ENCODE results near the gene ADCY2. TPM values are rescaled to one million over a fixed set of nuclear protein-coding genes. Genes with fewer than 3 reads are reported as not detected.
"Not testable (repeated sequence)": the region's sequence is repeated elsewhere in the genome, so short reads cannot be mapped to it uniquely, and the experiment has no call there.

The ADCY2 gene
- total RNA-seq, 1 donor from 2014 or later: 0.59 TPM

DNA sequence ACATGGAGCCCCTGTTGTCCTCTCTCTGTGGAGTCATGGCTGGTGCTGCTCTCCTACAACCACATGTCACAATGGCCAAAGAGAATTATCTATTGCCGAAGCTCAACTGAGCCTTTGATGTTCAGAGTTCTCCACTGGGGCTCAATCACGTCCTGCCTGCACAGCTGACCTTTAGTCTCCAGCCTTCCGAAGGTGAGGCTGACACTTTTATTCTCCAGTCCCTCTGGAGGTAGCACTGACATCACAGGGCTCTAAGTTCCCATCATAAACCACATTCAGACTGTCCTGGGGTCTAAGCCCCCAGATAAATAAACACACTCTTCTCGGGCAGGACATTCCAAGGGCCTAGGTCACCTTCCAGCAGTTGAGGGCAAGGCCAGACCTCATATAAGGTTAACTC, 23.4 kb downstream of the ADCY2 start:
- no peak overlapping the region for H3K27ac ChIP-seq
- DNase-seq (no peak), ATAC-seq (no peak)
- intact Hi-C loops (cut with DNase I): no loop called here
- peaks cover 6% of the 10 kb centered on the region for H3K27me3 ChIP-seq (ENCODE audit: low read depth)
- TF ChIP-seq, protein P1, sequence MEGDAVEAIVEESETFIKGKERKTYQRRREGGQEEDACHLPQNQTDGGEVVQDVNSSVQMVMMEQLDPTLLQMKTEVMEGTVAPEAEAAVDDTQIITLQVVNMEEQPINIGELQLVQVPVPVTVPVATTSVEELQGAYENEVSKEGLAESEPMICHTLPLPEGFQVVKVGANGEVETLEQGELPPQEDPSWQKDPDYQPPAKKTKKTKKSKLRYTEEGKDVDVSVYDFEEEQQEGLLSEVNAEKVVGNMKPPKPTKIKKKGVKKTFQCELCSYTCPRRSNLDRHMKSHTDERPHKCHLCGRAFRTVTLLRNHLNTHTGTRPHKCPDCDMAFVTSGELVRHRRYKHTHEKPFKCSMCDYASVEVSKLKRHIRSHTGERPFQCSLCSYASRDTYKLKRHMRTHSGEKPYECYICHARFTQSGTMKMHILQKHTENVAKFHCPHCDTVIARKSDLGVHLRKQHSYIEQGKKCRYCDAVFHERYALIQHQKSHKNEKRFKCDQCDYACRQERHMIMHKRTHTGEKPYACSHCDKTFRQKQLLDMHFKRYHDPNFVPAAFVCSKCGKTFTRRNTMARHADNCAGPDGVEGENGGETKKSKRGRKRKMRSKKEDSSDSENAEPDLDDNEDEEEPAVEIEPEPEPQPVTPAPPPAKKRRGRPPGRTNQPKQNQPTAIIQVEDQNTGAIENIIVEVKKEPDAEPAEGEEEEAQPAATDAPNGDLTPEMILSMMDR (IDR thresholded peaks at IDR 0.05): no peak
- H3K9me3 ChIP-seq: no peaks in the 10 kb centered on the region
- H3K36me3 ChIP-seq: no peaks in the 10 kb centered on the region
- no peak overlapping the region for H3K4me3 ChIP-seq
- H3K4me1 ChIP-seq: no peaks in the 10 kb centered on the region

DNA sequence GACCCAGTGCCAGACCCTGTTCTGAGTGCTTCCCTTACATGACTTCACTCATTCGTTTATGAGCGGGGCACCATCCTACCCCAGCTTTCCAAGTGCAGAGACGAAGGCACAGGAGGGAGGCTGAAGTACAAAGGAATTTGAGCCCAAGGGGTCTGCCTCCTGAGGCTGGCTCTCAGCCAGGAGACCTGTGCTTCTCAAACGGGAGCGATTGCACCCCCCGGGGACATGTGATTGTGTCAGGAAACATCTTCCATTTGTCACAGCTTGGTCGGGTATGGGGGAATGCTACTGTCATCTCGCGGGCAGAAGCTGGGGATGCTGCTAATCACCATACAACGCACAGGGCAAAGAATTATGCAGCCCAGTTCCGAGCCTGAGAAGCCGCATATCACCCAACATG, 23.9 kb downstream of the ADCY2 start:
- DNase-seq (no peak), ATAC-seq (no peak)
- no peaks in the 10 kb centered on the region for H3K36me3 ChIP-seq
- intact Hi-C loops (cut with DNase I): no loop called here
- no peaks in the 10 kb centered on the region for H3K9me3 ChIP-seq
- TF ChIP-seq, protein P1 (IDR thresholded peaks at IDR 0.05): no peak
- H3K27ac ChIP-seq: no peak overlapping the region
- no peak overlapping the region for H3K4me3 ChIP-seq
- H3K27me3 ChIP-seq (ENCODE audit: low read depth): peaks cover 6% of the 10 kb centered on the region
- no peaks in the 10 kb centered on the region for H3K4me1 ChIP-seq

DNA sequence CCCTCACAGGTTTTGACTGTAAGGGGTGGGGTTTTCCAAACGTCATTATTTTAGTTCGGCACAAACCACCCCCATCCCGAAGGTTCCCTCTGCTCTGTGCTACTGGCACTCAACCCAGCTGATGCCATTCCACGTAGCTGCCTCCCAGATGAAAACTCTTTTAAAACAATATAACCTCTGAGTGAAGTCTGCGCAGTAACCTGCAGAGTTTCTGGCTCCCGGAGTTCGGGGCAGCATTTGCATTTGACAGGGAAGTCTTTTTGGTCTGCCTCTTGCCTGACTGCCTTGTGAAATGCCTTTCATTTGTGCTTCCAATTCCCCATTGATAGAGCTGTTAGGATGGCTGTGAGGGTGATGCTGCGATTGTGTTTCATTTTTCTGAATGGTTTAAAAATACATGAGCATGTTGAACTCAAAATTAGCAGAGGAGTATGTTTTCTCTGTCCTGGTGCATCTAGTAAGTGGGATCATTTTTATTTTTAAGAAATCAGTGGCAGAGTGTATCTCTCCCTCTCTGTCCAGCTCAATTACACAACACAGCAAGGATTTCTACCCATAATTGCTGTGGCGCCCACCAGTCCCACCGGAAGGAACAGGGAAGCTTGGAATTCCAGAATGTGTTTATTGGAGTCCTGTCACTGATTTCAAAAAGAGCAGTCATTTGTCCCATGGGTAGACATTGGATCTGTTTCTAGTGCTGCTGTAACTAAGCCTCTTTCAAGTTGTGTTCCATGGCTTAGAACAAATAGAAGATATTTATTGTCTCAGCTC, 24.8 kb downstream of the ADCY2 start:
- DNase-seq (no peak), ATAC-seq (no peak)
- H3K4me1 ChIP-seq: no peaks in the 10 kb centered on the region
- H3K27me3 ChIP-seq (ENCODE audit: low read depth): peaks cover 6% of the 10 kb centered on the region
- TF ChIP-seq, protein P1 (IDR thresholded peaks at IDR 0.05): no peak
- intact Hi-C loops (cut with DNase I): no loop called here
- H3K4me3 ChIP-seq: no peak overlapping the region
- no peaks in the 10 kb centered on the region for H3K9me3 ChIP-seq
- H3K27ac ChIP-seq: no peak overlapping the region
- H3K36me3 ChIP-seq: no peaks in the 10 kb centered on the region

DNA sequence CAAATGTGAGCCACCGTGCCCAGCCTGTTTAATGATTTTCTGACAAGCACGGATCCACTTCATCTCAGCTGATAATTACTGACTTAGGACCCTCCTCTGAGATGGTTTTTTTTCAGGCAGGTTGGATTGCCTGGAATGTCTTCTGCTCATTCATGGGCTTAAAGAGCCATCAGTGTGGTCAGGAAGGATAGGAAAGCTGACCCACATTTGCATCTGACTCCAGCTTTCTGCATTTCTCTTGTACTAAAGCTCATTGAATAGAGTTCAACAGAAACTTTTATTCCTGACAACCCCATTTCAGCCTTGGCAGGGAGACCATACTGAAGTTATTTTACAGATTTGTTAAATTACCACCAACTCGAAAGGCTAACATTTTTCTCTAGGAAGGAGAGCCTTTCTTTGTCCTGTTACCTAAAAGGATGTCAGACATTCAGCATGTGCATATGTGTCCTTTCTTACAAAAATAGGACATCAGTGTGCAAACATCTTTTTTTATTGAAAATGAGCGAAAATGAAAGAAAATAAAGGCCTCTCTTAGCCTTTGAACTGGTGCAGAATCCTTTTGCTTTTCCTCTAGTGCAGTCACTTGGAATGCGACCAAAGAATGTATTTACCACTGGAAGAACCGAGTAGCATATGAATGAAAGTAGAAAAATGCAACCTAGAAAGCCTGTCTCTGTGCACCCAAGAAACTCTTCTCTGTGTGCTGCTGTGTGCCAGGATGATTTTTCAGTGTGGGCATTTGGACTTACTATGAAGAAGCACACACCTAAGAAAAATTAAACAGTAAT, 26.6 kb downstream of the ADCY2 start:
- Histone ChIP-seq H3K4me3 (no peak overlapping the region), H3K4me1 (no peaks in the 10 kb centered on the region), H3K9me3 (no peaks in the 10 kb centered on the region), H3K27me3 (ENCODE audit: low read depth) (peaks cover 6% of the 10 kb centered on the region), H3K36me3 (no peaks in the 10 kb centered on the region), H3K27ac (no peak overlapping the region)
- TF ChIP-seq, protein P1 (IDR thresholded peaks at IDR 0.05): no peak
- ATAC-seq: no peak
- intact Hi-C loops (cut with DNase I): no loop called here
- DNase-seq: no peak

DNA sequence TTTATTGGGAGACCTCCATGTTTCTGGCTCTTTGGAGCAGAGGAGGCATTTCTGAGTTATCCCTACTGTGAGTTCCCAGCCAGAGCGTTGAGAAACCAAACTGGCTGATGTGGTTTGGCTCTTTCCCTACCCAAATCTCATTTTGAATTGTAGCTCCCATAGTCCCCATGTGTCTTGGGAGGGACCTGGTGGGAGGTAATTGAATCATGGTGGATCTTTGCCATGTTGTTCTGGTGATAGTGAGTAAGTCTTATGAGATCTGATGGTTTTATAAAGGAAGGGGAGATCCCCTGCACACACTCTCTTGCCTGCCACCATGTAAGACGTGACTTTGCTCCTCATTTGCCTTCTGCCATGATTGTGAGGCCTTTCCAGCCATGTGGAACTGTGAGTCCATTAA, 27.3 kb downstream of the ADCY2 start:
- H3K27me3 ChIP-seq (ENCODE audit: low read depth); H3K36me3 ChIP-seq; intact Hi-C loops (cut with DNase I); H3K27ac ChIP-seq; ATAC-seq; H3K4me1 ChIP-seq; DNase-seq; H3K4me3 ChIP-seq; H3K9me3 ChIP-seq: not testable (repeated sequence)

DNA sequence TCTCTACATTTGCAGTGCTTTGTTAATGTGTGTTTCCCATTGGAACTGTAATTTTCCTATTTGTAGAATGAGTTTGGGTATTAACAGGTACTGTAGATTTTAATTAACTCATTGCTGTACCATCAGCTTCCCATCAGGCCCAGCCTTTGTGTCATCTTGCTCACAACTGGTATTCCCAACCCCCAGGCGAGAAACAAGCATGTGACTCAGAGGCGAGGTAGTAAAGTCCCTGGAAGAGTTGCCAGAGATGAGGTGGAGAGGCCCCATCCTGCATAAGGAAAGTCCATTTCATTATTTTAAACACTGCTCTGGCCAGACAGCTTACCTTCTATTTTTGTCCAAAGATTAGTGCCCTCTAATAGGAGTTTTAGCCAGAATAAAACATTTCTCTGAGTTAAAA, 29.9 kb downstream of the ADCY2 start:
- TF ChIP-seq, protein P1 (IDR thresholded peaks at IDR 0.05): no peak
- H3K27ac ChIP-seq: no peak overlapping the region
- no peaks in the 10 kb centered on the region for H3K4me1 ChIP-seq
- intact Hi-C loops (cut with DNase I): no loop called here
- H3K4me3 ChIP-seq: no peak overlapping the region
- no peaks in the 10 kb centered on the region for H3K36me3 ChIP-seq
- no peaks in the 10 kb centered on the region for H3K27me3 ChIP-seq (ENCODE audit: low read depth)
- no peak for ATAC-seq
- no peak for DNase-seq
- no peaks in the 10 kb centered on the region for H3K9me3 ChIP-seq
